ENCODE results near the gene HIBADH. TPM values are rescaled to one million over a fixed set of nuclear protein-coding genes. Genes with fewer than 3 reads are reported as not detected.

The HIBADH gene
- polyA plus RNA-seq, 3 donors = 83.6 to 88.7 (median 88.0) TPM

DNA sequence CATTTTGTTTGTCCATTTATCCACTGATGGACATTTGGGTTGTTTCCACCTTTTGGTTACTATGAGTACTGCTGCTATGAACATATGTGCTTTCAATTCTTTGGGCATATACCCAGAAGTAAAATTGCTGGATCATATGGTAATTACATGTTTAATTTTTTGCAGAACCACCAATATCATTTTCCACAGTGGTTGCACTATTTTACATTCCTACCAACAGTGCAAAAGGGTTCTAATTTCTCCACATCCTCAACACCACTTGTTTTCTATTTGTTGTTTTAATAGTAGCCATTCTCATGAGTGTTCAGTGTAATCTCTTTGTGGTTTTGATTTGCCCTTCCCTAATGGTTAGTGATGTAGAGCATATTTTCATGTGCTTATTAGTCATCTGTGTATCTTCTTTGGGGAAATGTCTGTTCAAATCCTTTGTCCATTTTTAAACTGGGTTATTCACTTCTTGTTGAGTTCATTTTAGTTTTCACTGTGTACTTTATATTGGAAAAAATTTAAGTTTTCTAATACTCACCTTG lies 101.9 kb downstream of the HIBADH start:
- no peak for DNase-seq

GRCh38 chr7:27555670-27556069 lies 107.0 kb downstream of the HIBADH start:
- no peak for DNase-seq

GRCh38 chr7:27554826-27555225 lies 107.9 kb downstream of the HIBADH start:
- no peak for DNase-seq

GRCh38 chr7:27553273-27553672 lies 109.4 kb downstream of the HIBADH start:
- no peak for DNase-seq

GRCh38 chr7:27551803-27552400 lies 110.8 kb downstream of the HIBADH start:
- no peak for DNase-seq

DNA sequence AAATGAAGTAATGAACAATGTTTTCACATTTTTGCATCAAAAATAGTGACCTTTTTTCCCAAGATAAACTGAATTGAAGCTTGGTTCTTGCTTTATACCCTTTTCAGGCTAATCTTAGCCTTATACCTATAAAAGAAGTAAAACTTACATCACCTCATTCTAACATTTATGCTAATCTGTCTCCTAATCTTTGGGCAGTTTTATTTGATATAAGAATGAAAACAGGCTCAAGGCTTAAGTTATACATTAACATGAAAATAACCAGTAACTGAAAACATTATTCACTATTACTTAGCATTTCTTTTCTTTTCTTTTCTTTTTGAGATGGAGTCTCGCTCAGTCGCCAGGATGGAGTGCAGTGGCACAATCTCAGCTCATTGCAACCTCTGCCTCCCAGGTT lies 113.1 kb downstream of the HIBADH start:
- no peak for DNase-seq

GRCh38 chr7:27548304-27548703 lies 114.4 kb downstream of the HIBADH start:
- no peak for DNase-seq

DNA sequence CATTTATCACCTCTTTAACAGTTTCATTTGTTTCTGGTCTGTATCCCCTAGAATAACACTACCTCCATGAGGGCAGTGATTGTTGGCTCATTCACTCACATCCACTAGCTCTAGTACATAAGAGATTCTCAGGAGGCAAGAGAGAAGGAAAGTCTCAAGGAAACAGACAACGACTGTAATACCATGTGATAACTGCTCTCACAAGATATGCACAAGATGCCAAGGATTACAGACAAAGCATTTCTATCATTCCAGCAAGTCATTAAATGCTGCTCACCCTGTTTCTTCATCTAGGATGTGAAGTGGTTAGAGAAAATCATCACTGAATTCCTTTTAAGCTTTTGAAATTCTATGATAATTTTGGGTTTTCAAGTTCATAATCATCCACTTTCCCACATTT lies 115.3 kb downstream of the HIBADH start:
- no peak for DNase-seq

- DNase-seq = no peak
Observed at GRCh38 chr7:27546610-27547009, 116.1 kb downstream of the HIBADH start.

GRCh38 chr7:27535795-27536194 lies 126.9 kb downstream of the HIBADH start:
- no peak for DNase-seq

GRCh38 chr7:27533652-27534081 lies 129.0 kb downstream of the HIBADH start:
- peak; percentile 20 for DNase-seq

DNA sequence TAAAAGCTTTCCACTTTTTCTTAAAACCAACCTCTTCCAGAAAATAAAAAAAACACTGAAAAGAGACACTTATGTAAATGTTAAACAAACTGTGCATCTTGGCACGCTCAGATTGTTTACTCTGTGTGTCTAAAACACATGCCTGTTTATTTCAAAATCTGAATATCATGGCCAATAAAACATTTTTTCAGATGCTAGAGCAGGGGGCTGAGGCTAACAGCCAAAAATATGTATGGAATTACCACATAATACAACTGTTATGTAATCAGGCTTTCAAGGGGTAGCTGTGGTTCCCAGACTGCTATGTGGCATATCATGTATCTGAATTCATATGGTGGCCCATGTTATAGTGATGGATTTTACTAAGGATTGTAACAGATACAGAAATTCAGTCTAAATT lies 130.4 kb downstream of the HIBADH start:
- no peak for DNase-seq

DNA sequence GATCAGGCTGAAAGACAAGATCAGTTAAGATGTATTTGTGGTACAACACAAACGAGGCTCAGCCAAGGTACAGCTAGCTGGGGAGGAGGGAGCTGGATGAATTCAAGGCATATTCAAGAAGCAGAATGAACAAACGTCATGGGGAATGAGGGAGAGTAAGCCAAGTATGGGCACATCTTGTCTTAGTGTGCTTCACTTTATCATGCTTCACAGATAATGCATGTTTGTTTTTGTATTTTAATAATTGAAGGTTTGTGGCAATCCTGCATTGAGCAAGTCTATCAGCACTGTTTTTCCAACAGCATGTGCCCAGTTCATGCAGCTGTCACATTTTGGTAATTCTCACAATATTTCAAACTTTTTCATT lies 135.4 kb downstream of the HIBADH start:
- no peak for DNase-seq

GRCh38 chr7:27526611-27527347 lies 135.9 kb downstream of the HIBADH start:
- no peak for DNase-seq

DNA sequence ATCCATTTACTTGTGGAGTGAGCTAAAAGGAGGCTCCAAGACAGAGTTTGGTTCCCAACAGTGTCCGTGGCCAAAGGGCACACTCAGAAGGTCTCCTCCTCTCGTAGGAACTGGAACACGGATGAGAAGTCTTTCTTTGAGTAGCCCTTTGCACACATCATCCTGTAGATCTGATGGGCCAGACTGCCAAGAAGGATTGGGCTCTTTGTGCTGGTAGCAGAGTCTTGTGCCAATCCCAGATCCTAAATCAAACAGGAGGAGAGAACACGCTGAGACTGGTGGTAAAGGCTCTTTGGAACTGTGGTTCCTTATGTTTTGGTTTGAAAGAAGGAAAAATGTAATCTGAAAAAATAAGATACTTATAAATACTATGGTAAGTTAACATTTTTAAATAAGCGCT lies 136.6 kb downstream of the HIBADH start:
- no peak for DNase-seq

- DNase-seq = no peak
Observed at GRCh38 chr7:27523321-27523720, 139.4 kb downstream of the HIBADH start.

DNA sequence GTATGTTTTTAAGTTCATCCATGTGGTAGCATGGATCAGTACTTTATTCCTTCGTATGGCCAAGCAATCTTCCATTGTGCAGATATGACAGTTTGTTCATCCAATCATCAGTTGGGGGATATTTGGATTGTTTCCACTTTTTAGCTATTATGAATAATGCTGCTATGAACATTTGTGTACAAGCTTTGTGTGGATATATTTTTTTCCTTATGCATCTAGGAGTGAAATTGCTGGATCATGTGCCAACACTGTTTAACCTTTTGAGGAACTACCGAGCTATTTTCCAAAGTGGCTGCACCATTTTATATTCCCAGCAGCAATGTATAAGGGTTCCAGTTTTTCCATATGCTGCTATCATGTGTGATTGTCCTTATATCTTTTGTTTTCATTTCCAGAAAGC lies 140.1 kb downstream of the HIBADH start:
- no peak for DNase-seq

- DNase-seq = peak; percentile 58
Observed at GRCh38 chr7:27520815-27521790, 141.6 kb downstream of the HIBADH start.

DNA sequence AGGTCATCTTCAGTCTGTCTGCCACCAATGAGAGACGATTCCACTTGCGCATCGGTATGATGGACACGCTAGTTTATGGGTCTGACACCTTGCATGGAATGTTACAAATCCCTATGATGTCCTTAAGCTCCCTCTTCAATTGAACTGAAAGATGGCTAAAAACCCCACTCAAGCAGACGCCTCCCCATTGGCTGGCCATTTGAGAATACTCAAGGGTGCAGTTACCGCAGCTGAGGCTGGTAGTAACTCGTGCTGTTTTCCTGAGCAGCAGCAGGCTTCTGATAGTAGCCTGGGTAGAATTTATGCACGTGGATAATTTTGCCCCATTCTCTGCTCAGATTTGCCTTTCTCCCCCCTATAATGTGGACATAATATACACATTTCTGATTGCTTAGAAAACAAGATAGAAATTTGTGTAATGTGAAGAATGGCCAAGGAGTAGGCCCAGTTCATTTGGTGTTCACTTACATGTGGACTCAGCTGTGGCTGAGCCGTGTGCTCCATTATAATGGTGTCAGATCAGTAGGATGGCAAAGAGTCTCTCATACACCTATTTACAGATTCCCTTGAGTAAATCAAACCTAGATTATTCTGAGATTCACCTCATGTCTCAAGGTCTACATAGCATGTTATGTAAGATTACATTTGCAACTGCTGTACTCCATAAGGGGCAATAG lies 142.8 kb downstream of the HIBADH start:
- DNase-seq = no peak

GRCh38 chr7:27518561-27519350 lies 143.9 kb downstream of the HIBADH start:
- no peak for DNase-seq

DNA sequence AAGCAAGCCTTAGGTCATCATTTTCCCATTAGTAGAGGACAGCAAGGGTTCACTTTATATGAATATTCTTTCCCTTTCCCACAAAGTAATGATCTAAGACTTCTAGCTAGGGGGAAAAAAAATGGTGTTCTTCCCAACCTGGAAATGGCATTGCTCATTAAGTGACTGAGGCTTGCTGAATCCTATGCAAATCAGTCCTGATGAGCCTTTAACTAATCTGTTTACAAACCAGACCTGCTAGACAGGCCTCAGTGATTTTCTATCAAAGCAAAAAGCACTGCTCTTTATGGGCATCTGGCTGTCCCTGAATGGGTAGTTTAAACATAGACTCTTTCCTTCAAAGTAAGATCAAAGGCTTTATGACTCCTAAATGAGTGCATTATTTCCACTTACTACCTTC lies 146.3 kb downstream of the HIBADH start:
- DNase-seq = no peak
